SU-DHL-6 (cell line): ENCODE measurements around the gene MTCL1.

ENCODE experiments used
- EZH2phosphoT487 ChIP-seq: fragments of 200-600 bp; sonication (generic), shearing (Covaris generic); conservative IDR thresholded peaks from 2 replicates; pipeline ENCODE4 v1.6.1; 2018; ENCODE audit warnings: mild to moderate bottlenecking, antibody characterized with exemption, low read length, moderate library complexity, mixed read lengths
- TF ChIP-seq, protein P1 (sequence below): fragments of 200-600 bp; sonication (generic); IDR thresholded peaks from one replicate; pipeline ENCODE4 v1.5.1; 2017; ENCODE audit warnings: antibody characterized with exemption, mild to moderate bottlenecking, low read length, moderate library complexity; ENCODE audit not compliant: insufficient read depth, poor library complexity, severe bottlenecking

DNA sequence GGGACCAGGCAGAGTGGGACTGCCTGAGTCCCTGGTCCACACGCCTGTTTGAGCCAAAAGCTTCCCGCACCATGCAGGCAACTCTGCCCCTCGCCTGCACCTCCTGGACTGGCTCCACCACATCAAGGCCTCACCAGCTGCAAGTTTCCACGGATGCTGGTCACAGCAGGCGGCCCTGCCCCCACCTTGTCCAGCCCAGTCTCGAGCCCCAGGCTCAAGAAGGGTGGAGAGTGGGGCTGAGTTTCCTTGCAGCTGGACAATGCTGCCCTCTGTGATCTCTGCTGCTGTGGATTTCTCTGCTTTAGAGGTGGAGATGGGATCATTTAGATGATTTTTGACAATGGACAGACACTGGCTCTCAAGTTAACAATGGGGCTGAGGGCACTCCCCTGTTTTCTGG is 74.9 kb downstream of the MTCL1 start:
- TF ChIP-seq, protein P1, sequence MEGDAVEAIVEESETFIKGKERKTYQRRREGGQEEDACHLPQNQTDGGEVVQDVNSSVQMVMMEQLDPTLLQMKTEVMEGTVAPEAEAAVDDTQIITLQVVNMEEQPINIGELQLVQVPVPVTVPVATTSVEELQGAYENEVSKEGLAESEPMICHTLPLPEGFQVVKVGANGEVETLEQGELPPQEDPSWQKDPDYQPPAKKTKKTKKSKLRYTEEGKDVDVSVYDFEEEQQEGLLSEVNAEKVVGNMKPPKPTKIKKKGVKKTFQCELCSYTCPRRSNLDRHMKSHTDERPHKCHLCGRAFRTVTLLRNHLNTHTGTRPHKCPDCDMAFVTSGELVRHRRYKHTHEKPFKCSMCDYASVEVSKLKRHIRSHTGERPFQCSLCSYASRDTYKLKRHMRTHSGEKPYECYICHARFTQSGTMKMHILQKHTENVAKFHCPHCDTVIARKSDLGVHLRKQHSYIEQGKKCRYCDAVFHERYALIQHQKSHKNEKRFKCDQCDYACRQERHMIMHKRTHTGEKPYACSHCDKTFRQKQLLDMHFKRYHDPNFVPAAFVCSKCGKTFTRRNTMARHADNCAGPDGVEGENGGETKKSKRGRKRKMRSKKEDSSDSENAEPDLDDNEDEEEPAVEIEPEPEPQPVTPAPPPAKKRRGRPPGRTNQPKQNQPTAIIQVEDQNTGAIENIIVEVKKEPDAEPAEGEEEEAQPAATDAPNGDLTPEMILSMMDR = no peak
- TF ChIP-seq EZH2phosphoT487 = no peak
